Limb (tissue), 2 donors: ENCODE data around the gene GNB3.
"Not testable (repeated sequence)": the region's sequence is repeated elsewhere in the genome, so short reads cannot be mapped to it uniquely, and the experiment has no call there.

ENCODE experiments used
- DNase-seq, 2 donors: peaks; one replicate each; pipeline ENCODE4 v3.0.0-alpha.2; 2016; ENCODE audit errors: extremely low spot score in 2 of 2

Gene GNB3

GRCh38 chr12:6860116-6860515 lies 19.4 kb downstream of the GNB3 start:
- DNase-seq: no peak

- no peak for DNase-seq
Observed at GRCh38 chr12:6860942-6861341, 20.2 kb downstream of the GNB3 start.

GRCh38 chr12:6861391-6861790 lies 20.7 kb downstream of the GNB3 start:
- no peak for DNase-seq

GRCh38 chr12:6863033-6863432 lies 22.3 kb downstream of the GNB3 start:
- DNase-seq: no peak

GRCh38 chr12:6863586-6864321 lies 23.0 kb downstream of the GNB3 start:
- no peak for DNase-seq

GRCh38 chr12:6865307-6865706 lies 24.6 kb downstream of the GNB3 start:
- not testable (repeated sequence) for DNase-seq

- no peak for DNase-seq
Observed at GRCh38 chr12:6866163-6866919, 25.6 kb downstream of the GNB3 start.

- DNase-seq: no peak
Observed at GRCh38 chr12:6866920-6867412, 26.2 kb downstream of the GNB3 start.

- peak; percentile 89 to 91 for DNase-seq
Observed at GRCh38 chr12:6867413-6868210, 26.9 kb downstream of the GNB3 start, which contains the start of gene TPI1. Gene TPI1 (plus strand): TSS chr12:6867531. CDS start chr12:6867567, 36 bp downstream.

- DNase-seq: peak in 1 of 2 donors; percentile 5
Observed at GRCh38 chr12:6868211-6869048, 27.7 kb downstream of the GNB3 start.

GRCh38 chr12:6869049-6870021 lies 28.6 kb downstream of the GNB3 start:
- peak; percentile 71 to 88 for DNase-seq

- DNase-seq: not testable (repeated sequence)
Observed at GRCh38 chr12:6870304-6870703, 29.6 kb downstream of the GNB3 start.

GRCh38 chr12:6871052-6871957 lies 30.6 kb downstream of the GNB3 start:
- no peak for DNase-seq

- peak; percentile 84 to 93 for DNase-seq
Observed at GRCh38 chr12:6872073-6873048, 31.6 kb downstream of the GNB3 start.

GRCh38 chr12:6873094-6874014 lies 32.6 kb downstream of the GNB3 start, which contains the start of gene SPSB2:
Gene SPSB2 (minus strand): TSS chr12:6873303. CDS start chr12:6872901, 402 bp downstream.
- peak; percentile 95 to 98 for DNase-seq

GRCh38 chr12:6874015-6874368 lies 33.3 kb downstream of the GNB3 start:
- not testable (repeated sequence) for DNase-seq
